GM12878 (cell line): Measurements from ENCODE around the gene CENPS. TPM values are rescaled to one million over a fixed set of nuclear protein-coding genes. Genes with fewer than 3 reads are reported as not detected.
"Not testable (repeated sequence)": the region's sequence is repeated elsewhere in the genome, so short reads cannot be mapped to it uniquely, and the experiment has no call there.

Experiments
- ATAC-seq: fragments of 200-7000 bp; cut with Tn5 transposase; 3 replicates; pipeline ENCODE4 v1.9.1; 2020; ENCODE audit warnings: mild to moderate bottlenecking, moderate library complexity
- BruUV-seq: library from RNA; stranded (reverse); fragments of 400-500 nt; replicated peaks from 2 replicates; lab custom pipeline; 2021; lab: Mats Ljungman, UMichigan
- CTCF ChIA-PET: fragments of 300-600 bp; sonication (Branson Sonifier 250); formaldehyde crosslinking; extraction: SDS; loops from one replicate; lab custom pipeline; 2021; ENCODE audit warnings: inconsistent platforms; lab: Yijun Ruan, JAX
- POLR2A ChIA-PET: fragments of 350-600 bp; formaldehyde crosslinking; extraction: SDS; loops from one replicate; lab custom pipeline; 2021; ENCODE audit warnings: inconsistent platforms; lab: Charles Lee
- RAD21 ChIA-PET: fragments of 300-600 bp; sonication (Branson Sonifier 250); formaldehyde crosslinking; loops from one replicate; lab custom pipeline; 2023; ENCODE audit warnings: antibody characterized with exemption; ENCODE audit not compliant: unreplicated experiment; lab: Charles Lee
- SMC1A ChIA-PET: fragments of 300-600 bp; sonication (Branson Sonifier 250); formaldehyde crosslinking; loops from one replicate; lab custom pipeline; 2023; ENCODE audit not compliant: unreplicated experiment, uncharacterized antibody; lab: Charles Lee
- DNase-seq: peaks from one replicate; pipeline ENCODE4 v3.0.0-alpha.2; 2011; ENCODE audit warnings: low read depth, low spot score
- FAIRE-seq: peaks from 3 replicates; lab custom pipeline; 2011; peaks lifted over from hg19 to GRCh38; lab: Jason Lieb, UNC
- H2AFZ ChIP-seq: 2 replicates; pipeline ENCODE4 v1.6.0; 2011; ENCODE audit warnings: low read depth, low read length, control low read depth; ENCODE audit not compliant: control insufficient read depth
- H3K27ac ChIP-seq: 2 replicates; pipeline ENCODE4 v1.5.1; 2011; ENCODE audit warnings: control low read depth; ENCODE audit not compliant: control insufficient read depth, insufficient read depth
- H3K27me3 ChIP-seq, 2 experiments: replicated peaks in 1 of 2; 2 replicates each; pipeline versions ENCODE4 v1.6.0 to v1.6.1; 2011; ENCODE audit warnings: low read length in 1 of 2; ENCODE audit not compliant: control insufficient read depth in 2 of 2, insufficient read depth in 2 of 2
- H3K36me3 ChIP-seq, 2 experiments: 2 replicates each; pipeline ENCODE4 v1.5.1; 2011; ENCODE audit warnings: low read length in 1 of 2; ENCODE audit not compliant: control insufficient read depth in 2 of 2, insufficient read depth in 2 of 2
- H3K4me1 ChIP-seq: 2 replicates; pipeline ENCODE4 v1.6.1; 2011; ENCODE audit warnings: mild to moderate bottlenecking, low read length, moderate library complexity, mixed read lengths; ENCODE audit not compliant: control insufficient read depth, insufficient read depth
- H3K4me2 ChIP-seq: 2 replicates; pipeline ENCODE4 v1.6.0; 2011; ENCODE audit warnings: control low read depth; ENCODE audit not compliant: control insufficient read depth, insufficient read depth
- H3K4me3 ChIP-seq: fragments of 200-600 bp; sonication (generic); 2 replicates; pipeline ENCODE4 v1.5.1; 2016
- H3K79me2 ChIP-seq: 2 replicates; pipeline ENCODE4 v1.6.0; 2011; ENCODE audit warnings: low read length; ENCODE audit not compliant: control insufficient read depth, insufficient read depth
- H3K9ac ChIP-seq: 2 replicates; pipeline ENCODE4 v1.8.0; 2011; ENCODE audit warnings: low read length, control low read depth, mixed read lengths; ENCODE audit not compliant: control insufficient read depth, insufficient read depth
- H3K9me3 ChIP-seq: replicated peaks from 3 replicates; pipeline ENCODE4 v1.5.1; 2011; ENCODE audit warnings: mild to moderate bottlenecking, low read length; ENCODE audit not compliant: control insufficient read depth, insufficient read depth
- H4K20me1 ChIP-seq: 2 replicates; pipeline ENCODE4 v1.6.0; 2011; ENCODE audit not compliant: control insufficient read depth, insufficient read depth
- ASH2L ChIP-seq: fragments of 300-600, 200-600 bp; sonication (generic); IDR thresholded peaks from 2 replicates; pipeline ENCODE4 v1.6.1; 2017; ENCODE audit warnings: low read depth, mild to moderate bottlenecking, borderline replicate concordance
- BMI1 ChIP-seq: fragments of 450-650 bp; IDR thresholded peaks from 2 replicates; pipeline ENCODE4 v1.6.1; 2016; ENCODE audit warnings: mild to moderate bottlenecking, moderate library complexity, borderline replicate concordance
- E2F4 ChIP-seq: IDR thresholded peaks from 2 replicates; pipeline ENCODE4 v1.6.1; 2012; ENCODE audit warnings: low read depth, low read length, improper control_type of control experiment
- NFYB ChIP-seq: IDR thresholded peaks from 2 replicates; pipeline ENCODE4 v1.6.1; 2011; ENCODE audit warnings: low read depth, mild to moderate bottlenecking, low read length, improper control_type of control experiment, moderate library complexity; ENCODE audit not compliant: insufficient read depth
- WGBS: methylation state at CpG from one replicate; pipeline ENCODE4 v1.1.6; 2016; ENCODE audit warnings: low lambda C conversion rate; ENCODE audit not compliant: insufficient replicate concordance, insufficient coverage; ENCODE audit errors: missing lambda C conversion rate; 5-methylcytosine and 5-hydroxymethylcytosine counted together
- in situ Hi-C: fragments of 300-500 bp; cut with MboI; formaldehyde crosslinking; loops from 9 replicates; pipeline ENCODE4 v1.14.3; 2018; ENCODE audit warnings: mixed read lengths
- intact Hi-C: fragments of 100-400 bp; cut with micrococcal nuclease; formaldehyde crosslinking; loops from one replicate; pipeline ENCODE4 v1.14.2; 2022; ENCODE audit not compliant: unreplicated experiment
- polyA plus RNA-seq, 11 experiments: library from polyadenylated mRNA; depleted of rRNA in 4 of 11; unstranded in 6 of 11; stranded (reverse) in 5 of 11; fragments of >200 nt; fragmentation: Nextera tagmentation in 4 of 11; fragmentation: Illumina TruSeq in 1 of 11; extraction: Ambion mirVana in 4 of 11; extraction: Trizol in 1 of 11; gene quantifications; 1 replicate in 1 of 11; 2 replicates in 10 of 11; pipeline versions ENCODE4 v1.2.1 to v1.2.3, GENCODE V29; 2011 to 2016; ENCODE audit warnings: inconsistent platforms in 2 of 11, missing spikeins in 2 of 11, low read depth in 1 of 11
- total RNA-seq, 4 experiments: library from RNA; depleted of rRNA in 3 of 4; stranded (reverse); fragments of >200 nt in 3 of 4; fragmentation: Illumina TruSeq in 1 of 4; extraction: Trizol in 1 of 4; gene quantifications; 2 replicates each; pipeline versions ENCODE4 v1.2.1 to v1.2.3, GENCODE V29; 2013 to 2021

CENPS gene
- total and polyA plus RNA-seq, 10 of the 15 experiments (the other 5 are each of a cell fraction or from before 2014, with no cell fraction given), result 9.4 to 51.7 (median 16.7) TPM

DNA sequence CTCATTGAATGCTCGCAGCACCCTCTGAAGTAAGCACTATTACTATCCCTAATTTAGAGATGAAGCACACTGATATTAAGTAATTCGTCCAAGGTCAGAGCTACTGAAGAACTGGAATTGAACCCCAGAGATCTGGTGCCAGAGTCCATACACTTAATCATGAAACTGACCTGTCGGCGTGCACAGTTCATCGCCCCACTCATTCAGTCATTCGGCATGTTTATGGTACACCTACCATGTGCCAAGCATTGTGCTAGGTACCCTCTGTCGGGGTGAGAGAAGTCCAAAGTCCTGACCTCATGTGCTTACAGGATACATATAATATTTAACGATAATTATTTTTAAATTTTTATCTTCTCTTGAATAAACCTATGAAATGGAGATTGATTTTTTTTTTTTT is 5.6 kb upstream of the CENPS start:
- FAIRE-seq (no peak), ATAC-seq (no peak), DNase-seq (no peak)
- Histone ChIP-seq H3K36me3 (peaks cover 4% of the 10 kb centered on the region in 2 experiments; a peak in 3 of 4 replicates), H3K27me3 (no peaks in the 10 kb centered on the region), H3K79me2 (no peaks in the 10 kb centered on the region), H3K9me3 (no peaks in the 10 kb centered on the region), H3K4me2 (no peak overlapping the region), H3K9ac (no peak overlapping the region), H3K4me1 (peaks cover 5% of the 10 kb centered on the region), H4K20me1 (no peaks in the 10 kb centered on the region), H2AFZ (no peak overlapping the region), H3K27ac (no peak overlapping the region), H3K4me3 (no peak overlapping the region)
- SMC1A ChIA-PET, result no interaction called here
- in situ Hi-C loops (loop anchor here (5.0 kb wide), 1 partner anchor 552 kb away; no protein-coding TSS in a partner anchor), intact Hi-C loops (loop anchor here (5.0 kb wide), 1 partner anchor 212 kb away; the partner anchor contains the start of gene KIF1B)
- RAD21 ChIA-PET, result interaction anchor here (0.7 kb wide), 1 partner anchor 70 kb away, joined by 3 read pairs; no protein-coding TSS in a partner anchor
- CTCF ChIA-PET, result interaction anchor here (1.1 kb wide), 1 partner anchor 65 kb away, joined by 3 read pairs; no protein-coding TSS in a partner anchor
- 86% methylated on average over 8 of the region's 8 CpGs for WGBS
- no TSS peak for BruUV-seq
- TF ChIP-seq BMI1, result no peak
- TF ChIP-seq E2F4, result no peak
- TF ChIP-seq ASH2L, result no peak
- TF ChIP-seq, all 136 proteins: peak for 0
- POLR2A ChIA-PET, result interaction anchor here (0.6 kb wide), 1 partner anchor 61 kb away, joined by 5 read pairs; no protein-coding TSS in a partner anchor

DNA sequence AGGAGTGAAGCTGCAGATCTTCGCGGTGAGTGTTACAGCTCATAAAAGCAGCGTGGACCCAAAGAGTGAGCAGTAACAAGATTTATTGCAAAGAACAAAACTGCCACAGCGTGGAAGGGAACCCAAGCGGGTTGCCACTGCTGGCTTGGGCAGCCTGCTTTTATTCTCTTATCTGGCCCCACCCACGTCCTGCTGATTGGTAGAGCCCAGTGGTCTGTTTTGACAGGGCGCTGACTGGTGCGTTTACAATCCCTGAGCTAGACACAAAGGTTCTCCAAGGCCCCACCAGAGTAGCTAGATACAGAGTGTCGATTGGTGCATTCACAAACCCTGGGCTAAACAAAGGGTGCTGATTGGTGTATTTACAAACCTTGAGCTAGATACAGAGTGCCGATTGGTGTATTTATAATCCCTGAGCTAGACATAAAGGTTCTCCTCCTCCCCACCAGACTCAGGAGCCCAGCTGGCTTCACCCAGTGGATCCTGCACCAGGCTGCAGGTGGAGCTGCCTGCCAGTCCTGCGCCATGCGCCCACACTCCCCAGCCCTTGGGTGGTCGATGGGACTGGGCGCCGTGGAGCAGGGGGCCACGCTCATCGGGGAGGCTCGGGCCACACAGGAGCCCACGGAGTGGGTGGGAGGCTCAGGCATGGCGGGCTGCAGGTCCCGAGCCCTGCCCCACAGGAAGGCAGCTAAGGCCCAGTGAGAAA is 4.3 kb upstream of the CENPS start:
- RAD21 ChIA-PET, DNase-seq, H3K27me3 ChIP-seq, ATAC-seq, H3K9me3 ChIP-seq, H3K36me3 ChIP-seq, POLR2A ChIA-PET, H3K27ac ChIP-seq, H2AFZ ChIP-seq, H4K20me1 ChIP-seq, BruUV-seq, SMC1A ChIA-PET, H3K4me3 ChIP-seq, H3K4me1 ChIP-seq, H3K9ac ChIP-seq, H3K79me2 ChIP-seq, in situ Hi-C loops, H3K4me2 ChIP-seq, FAIRE-seq: not testable (repeated sequence)
- intact Hi-C loops, result loop anchor here (5.0 kb wide), 1 partner anchor 214 kb away; the partner anchor contains the start of gene KIF1B
- WGBS, result 58% methylated on average over 16 of the region's 21 CpGs
- CTCF ChIA-PET, result interaction anchor here (0.6 to 1.1 kb wide), 2 partner anchors 69 to 483 kb away, joined by 3 read pairs; no protein-coding TSS in a partner anchor
- 0 out of 2 replicates have a peak, but pooled peaks have one; percentile 19 for TF ChIP-seq NFYB

DNA sequence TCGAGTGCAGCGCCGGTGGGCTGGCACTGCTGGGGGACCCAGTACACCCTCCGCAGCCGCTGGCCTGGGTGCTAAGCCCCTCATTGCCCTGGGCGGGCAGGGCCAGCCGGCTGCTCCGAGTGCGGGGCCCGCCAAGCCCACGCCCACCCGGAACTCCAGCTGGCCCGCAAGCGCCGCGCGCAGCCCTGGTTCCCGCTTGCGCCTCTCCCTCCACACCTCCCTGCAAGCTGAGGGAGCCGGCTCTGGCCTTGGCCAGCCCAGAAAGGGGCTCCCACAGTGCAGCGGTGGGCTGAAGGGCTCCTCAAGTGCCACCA is 3.7 kb upstream of the CENPS start:
- intact Hi-C loops, result loop anchor here (5.0 kb wide), 1 partner anchor 214 kb away; the partner anchor contains the start of gene KIF1B
- H3K4me2 ChIP-seq, H2AFZ ChIP-seq, H3K4me1 ChIP-seq, DNase-seq, H3K79me2 ChIP-seq, H3K27me3 ChIP-seq, H4K20me1 ChIP-seq, RAD21 ChIA-PET, in situ Hi-C loops, H3K36me3 ChIP-seq, H3K4me3 ChIP-seq, H3K27ac ChIP-seq, H3K9ac ChIP-seq, BruUV-seq, H3K9me3 ChIP-seq, FAIRE-seq, ATAC-seq, SMC1A ChIA-PET, POLR2A ChIA-PET: not testable (repeated sequence)
- CTCF ChIA-PET, result interaction anchor here (0.6 to 1.1 kb wide), 2 partner anchors 69 to 482 kb away, joined by 3 read pairs; no protein-coding TSS in a partner anchor
- no CpG with 5 or more reads among the region's 21 CpGs for WGBS
